IPS-NIHi7 (cell line): ENCODE data around the gene PCBP3.
"Not testable (repeated sequence)": the region's sequence is repeated elsewhere in the genome, so short reads cannot be mapped to it uniquely, and the experiment has no call there.

Experiments used
- DNase-seq: peaks from one replicate; pipeline ENCODE4 v3.0.0; 2012; ENCODE audit warnings: mixed read lengths; ENCODE audit errors: extremely low spot score

The PCBP3 gene

DNA sequence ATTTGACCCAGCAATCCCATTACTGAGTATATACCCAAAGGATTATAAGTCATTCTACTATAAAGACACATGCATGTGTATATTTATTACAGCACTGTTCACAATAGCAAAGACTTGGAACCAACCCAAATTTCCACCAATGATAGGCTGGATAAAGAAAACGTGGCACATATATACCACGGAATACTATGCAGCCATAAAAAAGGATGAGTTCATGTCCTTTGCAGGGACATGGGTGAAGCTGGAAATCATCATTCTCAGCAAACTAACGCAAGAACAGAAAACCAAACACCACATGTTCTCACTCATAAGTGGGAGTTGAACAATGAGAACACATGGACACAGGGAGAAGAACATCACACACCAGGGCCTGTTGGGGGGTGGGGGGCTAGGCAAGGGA, 165.1 kb downstream of the PCBP3 start:
- DNase-seq: not testable (repeated sequence)

GRCh38 chr21:45809421-45809820, 165.9 kb downstream of the PCBP3 start:
- DNase-seq: no peak

- DNase-seq: no peak
Observed at GRCh38 chr21:45811136-45811535, 167.6 kb downstream of the PCBP3 start.

DNA sequence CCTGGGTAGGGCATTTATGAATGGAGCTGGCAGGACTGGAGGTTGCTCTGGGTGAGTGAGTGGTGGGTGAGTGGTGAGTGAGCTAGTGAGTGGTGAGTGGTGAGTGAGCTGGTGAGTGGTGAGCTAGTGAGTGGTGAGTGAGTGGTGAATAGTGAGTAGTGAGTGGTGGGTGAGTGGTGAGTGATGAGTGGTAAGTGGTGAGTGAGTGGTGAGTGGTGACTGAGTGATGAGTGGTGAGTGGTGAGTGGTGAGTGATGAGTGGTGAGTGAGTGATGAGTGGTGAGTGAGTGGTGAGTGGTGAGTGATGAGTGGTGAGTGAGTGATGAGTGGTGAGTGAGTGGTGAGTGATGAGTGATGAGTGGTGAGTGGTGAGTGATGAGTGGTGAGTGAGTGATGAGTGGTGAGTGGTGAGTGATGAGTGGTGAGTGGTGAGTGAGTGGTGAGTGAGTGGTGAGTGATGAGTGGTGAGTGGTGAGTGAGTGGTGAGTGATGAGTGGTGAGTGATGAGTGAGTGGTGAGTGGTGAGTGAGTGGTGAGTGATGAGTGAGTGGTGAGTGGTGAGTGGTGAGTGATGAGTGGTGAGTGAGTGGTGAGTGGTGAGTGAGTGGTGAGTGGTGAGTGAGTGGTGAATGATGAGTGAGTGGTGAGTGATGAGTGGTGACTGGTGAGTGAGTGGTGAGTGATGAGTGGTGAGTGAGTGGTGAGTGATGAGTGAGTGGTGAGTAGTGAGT, 170.8 kb downstream of the PCBP3 start:
- DNase-seq: not testable (repeated sequence)

DNA sequence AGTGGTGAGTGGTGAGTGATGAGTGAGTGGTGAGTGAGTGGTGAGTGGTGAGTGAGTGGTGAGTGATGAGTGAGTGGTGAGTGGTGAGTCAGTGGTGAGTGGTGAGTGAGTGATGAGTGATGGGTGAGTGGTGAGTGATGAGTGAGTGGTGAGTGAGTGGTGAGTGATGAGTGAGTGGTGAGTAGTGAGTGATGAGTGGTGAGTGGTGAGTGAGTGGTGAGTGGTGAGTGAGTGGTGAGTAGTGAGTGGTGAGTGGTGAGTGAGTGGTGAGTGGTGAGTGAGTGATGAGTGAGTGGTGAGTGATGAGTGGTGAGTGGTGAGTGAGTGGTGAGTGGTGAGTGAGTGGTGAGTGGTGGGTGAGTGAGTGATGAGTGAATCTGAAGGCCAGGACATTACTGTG, 172.3 kb downstream of the PCBP3 start:
- DNase-seq: not testable (repeated sequence)

DNA sequence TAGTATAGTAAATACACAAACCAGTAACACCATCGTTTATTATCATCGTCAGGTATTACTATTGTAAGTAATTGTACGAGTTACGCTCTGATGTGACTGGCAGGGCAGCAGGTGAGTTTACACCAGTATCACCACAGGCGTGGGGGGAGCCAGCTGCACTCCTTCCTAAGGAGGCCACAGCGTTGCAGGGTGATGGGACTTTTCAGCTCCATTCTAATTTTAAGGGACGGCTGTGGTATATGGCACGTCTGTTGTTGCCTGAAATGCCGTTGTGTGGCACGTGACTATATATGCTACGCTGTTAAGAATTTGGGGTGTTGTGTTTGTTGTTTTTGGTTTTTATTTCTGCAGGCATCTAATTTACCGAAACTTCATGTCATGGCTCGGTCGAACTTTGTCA, 173.3 kb downstream of the PCBP3 start:
- no peak for DNase-seq

GRCh38 chr21:45817345-45817744, 173.8 kb downstream of the PCBP3 start:
- DNase-seq: no peak

DNA sequence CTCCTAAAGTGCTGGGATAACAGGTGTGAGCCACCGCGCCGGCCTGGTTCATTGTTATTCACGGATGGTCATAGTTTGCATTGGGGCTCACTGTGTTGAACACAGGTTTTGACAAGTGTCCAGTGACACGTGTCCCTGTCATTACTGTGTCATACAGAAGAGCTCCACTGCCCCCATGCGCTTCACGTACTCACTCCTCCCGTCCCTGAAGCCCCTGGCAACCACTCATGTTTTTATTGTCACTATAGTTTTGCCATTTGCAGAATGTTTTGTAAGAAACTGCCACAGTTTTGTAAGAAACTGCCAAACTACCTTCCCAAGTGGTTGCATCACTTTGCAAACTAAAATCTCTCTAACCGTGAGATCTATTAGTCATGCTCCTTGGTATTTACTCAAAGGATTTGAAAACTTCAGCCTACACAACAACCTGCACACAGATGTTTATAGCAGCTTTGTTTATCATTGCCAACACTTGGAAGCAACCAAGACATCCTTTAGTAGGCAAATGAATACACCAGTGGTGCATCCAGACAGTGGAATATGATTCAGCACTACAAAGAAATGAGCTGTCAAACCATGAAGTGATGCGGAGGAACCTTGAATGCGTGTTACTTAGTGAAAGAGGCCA, 174.9 kb downstream of the PCBP3 start:
- no peak for DNase-seq

- no peak for DNase-seq
Observed at GRCh38 chr21:45818904-45819285, 175.4 kb downstream of the PCBP3 start.

DNA sequence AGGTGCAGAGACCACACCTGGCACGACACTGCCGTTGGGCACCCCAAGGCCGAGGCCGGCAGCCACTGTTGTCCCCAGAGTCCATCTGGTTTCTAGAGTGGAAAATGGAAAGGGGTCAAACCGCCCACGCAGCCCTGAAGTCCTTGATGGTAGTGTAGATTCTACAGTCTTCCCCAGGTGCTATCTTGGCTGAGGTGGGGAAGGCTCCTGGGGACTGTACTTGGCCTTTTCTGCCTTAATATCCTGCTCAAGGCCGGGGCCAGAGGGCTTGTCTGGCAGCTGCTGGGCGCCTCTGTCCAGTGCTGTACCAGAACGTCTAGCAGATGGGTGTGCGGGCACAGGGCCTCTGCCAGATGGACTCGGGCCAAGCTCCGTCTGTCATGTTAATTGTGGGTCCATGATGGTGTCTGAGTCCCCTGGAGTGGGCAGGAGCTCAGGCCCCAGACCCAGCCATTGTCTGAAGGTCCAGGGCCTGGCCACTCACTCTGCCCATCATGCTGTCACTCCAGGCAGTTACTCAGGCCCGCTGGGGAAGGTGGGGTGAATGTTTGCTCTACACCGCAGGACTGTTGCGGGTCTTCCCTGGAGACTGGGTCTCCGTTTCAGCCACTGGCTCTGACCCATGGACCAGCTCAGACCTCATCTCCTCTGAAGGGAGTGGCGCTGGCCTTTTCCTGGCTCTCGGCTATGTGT, 176.1 kb downstream of the PCBP3 start:
- DNase-seq: no peak

DNA sequence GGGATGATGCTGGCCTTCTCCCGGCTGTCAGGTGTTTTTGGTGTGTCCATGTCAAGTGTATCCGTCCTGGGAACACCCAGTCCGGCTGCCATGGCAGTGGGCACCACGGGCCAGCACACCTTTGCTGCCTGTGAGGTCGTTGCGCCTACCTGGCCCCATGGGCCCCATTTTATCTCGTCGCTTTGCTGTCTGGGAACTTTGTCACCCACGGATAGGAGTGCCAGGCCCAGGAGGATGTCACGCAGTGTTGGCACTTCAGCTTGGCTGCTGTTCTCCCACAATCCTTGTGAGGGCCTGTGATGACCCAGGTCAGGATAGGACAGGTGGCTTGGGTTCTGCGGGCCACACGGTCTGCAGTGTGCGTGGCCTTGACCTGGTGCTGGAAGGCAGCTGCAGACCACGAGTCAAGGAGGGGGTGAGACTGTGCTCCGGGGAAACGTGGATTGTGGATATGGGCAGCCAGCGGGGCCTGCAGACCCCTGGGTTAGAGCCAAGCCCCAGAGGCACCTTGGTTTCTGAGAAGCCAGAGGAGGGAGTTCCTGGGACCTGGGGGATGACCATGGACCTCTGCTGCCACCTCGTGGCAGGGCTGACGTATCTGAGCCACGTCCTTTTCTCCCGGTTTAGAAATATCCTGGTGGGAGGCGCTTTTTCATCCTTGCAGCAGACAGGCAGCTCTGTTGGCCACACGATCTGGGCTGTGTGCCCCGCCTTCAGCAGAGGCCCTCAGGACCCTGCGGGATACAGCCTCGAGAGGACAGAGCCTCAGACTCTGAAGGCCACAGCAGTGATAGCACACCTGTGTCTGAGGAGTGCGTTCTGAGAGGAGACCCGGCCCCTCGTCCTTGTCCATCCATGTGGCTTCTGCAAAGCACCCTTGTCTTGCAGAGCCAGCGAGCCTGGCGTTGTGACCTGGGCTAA, 176.9 kb downstream of the PCBP3 start:
- peak; percentile 94 for DNase-seq

- no peak for DNase-seq
Observed at GRCh38 chr21:45821315-45821962, 177.9 kb downstream of the PCBP3 start.

DNA sequence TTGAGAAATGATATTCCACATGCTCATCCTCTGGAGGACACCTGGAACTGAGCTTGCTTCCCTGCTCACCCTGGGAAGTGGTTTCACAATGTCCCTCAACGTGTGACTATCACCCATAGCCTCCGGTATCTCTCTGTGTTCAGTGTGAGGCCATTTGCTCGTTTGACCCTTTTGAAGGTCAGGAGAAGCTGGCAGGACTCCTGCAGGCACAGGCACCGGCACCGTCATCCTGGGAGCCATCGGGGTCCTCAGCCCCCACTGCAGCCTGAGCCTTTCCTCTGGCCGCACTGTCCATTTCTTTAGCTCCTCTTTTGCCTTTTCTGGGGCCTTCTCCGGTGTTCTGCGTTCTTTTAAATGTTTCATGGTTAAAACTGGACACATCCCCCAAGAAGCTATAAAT, 178.5 kb downstream of the PCBP3 start:
- DNase-seq: no peak

DNA sequence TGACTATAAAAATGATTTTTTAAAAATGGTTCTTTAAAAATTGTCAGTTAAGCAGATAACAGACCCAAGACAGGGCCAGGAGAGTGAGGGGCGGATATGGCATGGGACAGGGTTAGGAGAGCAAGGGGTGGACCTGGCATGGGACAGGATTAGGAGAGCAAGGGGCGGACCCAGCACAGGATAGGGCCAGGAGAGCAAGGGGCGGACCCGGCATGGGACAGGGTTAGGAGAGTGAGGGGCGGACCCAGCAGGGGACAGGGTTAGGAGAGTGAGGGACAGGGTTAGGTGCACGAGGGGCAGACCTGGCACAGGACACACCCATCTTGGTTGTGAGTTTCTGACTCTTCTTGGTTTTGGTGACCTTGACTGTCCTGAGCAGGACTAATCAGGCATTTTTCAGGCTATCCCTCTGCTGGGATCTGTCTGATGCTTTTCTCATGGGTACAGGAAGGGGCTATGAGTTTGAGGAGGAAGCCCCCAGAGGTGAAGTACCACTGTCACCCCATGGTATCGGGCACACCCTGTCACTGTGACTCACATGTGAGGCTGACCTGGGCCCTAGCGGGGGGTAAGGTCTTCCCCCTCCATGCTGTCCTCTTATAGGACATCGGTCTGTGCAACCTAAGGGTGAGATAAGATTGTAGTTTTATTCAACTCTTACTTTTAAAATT, 179.0 kb downstream of the PCBP3 start:
- DNase-seq: peak; percentile 38

GRCh38 chr21:45823100-45823681, 179.7 kb downstream of the PCBP3 start:
- DNase-seq: no peak

DNA sequence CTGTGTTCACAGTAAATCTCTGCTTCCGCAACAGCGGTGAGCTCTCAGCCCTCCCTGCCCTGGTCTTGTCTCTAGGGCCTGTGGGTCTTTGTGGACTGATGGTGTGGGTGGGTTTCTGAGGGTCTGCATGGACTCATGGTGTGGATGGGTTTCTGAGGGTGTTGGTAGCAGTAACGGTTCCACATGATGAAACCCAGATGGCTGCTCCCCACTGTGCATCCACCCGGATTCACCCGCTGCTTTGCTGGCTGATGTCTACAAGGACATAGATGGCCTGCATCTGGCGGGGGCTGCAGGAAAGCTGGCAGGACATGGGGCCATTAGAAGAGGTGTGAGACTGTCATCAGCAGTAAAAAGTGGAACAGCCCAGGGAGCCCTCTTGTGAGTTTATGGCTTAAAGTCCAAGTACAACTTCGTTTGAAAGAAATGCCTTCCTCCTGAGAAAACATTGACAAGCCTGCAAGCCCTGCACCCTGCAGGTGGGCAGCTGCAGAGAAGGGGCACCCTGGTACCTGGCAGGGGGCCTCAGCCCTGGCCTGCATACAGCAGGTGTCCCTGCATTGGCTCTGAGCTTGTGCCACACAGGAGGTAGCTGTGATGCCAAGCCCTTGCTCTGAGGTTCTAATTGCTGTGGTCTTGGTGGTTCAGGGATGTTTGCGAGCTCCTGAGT, 181.2 kb downstream of the PCBP3 start:
- no peak for DNase-seq

DNA sequence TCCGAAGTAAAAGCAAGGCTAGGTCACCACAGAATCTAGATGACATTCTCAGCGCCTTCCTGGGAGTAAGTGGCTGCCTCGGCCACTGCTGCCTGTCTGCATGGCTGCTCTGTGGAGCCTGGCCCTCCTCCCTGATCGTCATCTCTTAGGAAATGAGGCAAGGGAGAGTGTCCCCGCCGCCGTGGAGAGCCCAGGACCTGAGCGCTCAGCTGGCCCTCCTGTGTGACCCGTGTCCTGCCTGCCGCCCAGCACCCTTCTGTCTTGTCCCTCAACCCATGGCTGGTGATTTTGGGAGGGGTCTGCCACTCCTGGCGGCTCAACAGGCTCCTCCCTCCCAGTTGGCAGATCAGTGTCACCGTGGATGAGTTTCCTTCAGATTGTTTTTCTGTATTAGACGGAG, 181.7 kb downstream of the PCBP3 start:
- DNase-seq: no peak

DNA sequence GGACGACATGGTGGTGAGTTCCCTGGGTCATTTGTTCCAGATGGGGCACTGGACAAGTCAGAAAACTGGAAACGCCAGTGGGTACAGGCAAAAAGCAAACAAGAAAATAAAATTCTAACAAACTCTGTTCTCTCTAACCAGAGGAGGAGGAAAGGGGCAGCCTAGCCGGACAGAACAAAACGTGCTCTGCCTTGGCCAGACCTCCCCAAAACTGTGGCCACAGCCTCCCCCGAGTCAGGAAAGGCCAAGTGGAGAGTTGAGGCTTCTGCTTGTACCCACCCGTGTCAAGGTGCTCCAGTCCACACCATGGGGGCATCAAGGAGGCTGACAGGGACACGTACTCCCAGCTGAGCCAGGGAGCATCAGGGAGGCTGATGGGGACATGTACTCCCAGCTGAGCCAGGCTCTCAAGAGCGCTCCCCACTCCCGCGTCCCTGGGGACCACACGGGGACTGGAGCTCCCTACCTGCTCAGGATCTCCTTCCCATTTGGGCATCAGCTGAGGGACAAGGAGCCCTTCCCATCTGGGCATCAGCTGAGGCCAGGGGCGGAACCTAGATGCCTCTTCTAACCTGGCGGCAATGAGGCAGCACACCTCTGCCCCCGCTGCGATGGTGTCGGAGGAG, 183.3 kb downstream of the PCBP3 start:
- no peak for DNase-seq

DNA sequence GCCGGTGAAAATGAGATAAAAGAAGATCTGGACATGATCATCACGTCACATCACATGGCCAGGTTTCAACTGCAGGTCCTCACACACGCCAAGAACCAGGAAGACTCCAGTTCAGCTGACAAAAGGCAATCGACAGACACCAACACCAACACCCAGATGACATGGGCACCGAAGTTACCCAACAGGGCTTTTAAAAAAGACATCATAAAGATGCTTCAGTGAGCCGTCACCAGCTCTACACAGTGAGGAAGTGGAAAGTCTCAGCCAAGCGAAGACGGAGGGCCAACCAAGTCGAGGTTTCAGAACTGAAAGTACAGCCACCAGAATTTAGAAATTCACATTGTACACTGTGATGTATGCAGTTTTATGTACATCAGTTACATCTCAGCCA, 183.8 kb downstream of the PCBP3 start:
- DNase-seq: no peak
